G401 (cell line): ENCODE results near the gene CTNNA1. TPM values are rescaled to one million over a fixed set of nuclear protein-coding genes. Genes with fewer than 3 reads are reported as not detected.
"Not testable (repeated sequence)": the region's sequence is repeated elsewhere in the genome, so short reads cannot be mapped to it uniquely, and the experiment has no call there.

Source experiments
- DNase-seq: peaks from one replicate; pipeline ENCODE4 v3.0.0-alpha.2; 2015; ENCODE audit warnings: low spot score
- in situ Hi-C: cut with HindIII; loops from 2 replicates; pipeline ENCODE4 v1.10.0; 2016; ENCODE audit warnings: low sequenced_read_pairs, mixed read lengths
- total RNA-seq: library from RNA; depleted of rRNA; stranded (reverse); fragments of >200 nt; shearing (Covaris generic); gene quantifications from 2 replicates; pipeline ENCODE4 v1.2.3, GENCODE V29; 2014

Gene CTNNA1
- total RNA-seq, 1 experiment from 2014 or later: 229 TPM

DNA sequence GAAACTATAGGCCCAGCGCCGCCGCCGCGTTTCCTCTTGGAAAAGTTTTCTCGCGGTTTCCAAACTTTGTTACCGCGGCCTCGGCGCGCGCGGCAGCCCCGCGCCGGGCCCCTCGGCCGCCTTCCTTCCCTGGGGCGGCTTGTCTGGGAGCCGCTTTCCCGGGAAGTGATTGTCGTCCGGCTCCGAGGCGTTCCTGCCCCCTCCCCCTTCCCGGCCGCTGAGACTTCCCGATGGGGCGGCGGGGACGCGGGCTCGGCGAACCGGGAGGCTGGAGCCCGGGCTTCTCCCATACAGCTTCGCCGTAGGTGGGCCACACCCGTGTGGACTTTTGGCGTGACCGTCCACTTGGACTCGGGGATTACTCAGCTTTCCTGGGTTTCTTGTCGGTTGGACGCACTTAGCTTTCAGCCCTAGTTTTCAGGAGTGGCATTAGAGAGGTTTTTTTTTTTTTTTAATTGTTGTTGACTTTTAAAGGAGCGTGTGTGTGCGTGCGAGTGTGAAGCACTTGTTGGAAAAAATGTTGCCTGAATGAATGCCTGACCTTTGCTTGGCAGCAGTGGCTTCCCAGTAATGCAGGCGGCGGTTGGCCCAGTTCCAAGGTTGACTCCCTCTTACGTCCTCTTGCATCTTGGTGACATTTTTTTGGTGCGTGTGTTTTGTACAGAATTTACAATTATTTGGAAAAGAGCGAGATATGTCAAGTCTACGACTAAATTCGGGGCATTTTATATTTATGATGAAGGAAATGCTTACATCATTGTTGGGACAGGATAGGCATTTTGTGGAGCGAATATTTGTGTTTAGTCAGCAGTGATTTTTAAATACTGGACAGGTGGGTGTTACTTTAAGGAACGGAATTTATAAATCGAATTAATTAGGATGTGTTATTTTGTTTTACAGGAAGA lies 821 bp downstream of the CTNNA1 start:
- peak; percentile 38 for DNase-seq
- in situ Hi-C loops: no loop called here

DNA sequence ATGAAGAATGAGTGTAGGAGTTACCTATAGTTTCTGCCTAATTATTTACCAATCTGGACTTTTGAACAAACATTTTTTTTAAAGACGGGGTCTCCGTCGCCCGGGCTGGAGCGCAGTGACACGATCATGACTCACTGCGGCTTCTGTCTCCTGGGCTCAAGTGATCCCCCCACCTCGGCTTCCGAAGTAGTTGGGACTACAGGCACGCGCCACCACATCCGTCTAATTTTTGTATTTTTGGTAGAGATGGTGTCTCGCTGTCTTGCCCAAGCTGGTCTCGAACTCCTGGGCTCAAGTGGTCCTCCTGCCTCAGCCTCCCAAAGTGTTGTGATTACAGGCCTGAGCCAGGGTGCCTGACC lies 1.5 kb downstream of the CTNNA1 start:
- in situ Hi-C loops: no loop called here
- DNase-seq: no peak

DNA sequence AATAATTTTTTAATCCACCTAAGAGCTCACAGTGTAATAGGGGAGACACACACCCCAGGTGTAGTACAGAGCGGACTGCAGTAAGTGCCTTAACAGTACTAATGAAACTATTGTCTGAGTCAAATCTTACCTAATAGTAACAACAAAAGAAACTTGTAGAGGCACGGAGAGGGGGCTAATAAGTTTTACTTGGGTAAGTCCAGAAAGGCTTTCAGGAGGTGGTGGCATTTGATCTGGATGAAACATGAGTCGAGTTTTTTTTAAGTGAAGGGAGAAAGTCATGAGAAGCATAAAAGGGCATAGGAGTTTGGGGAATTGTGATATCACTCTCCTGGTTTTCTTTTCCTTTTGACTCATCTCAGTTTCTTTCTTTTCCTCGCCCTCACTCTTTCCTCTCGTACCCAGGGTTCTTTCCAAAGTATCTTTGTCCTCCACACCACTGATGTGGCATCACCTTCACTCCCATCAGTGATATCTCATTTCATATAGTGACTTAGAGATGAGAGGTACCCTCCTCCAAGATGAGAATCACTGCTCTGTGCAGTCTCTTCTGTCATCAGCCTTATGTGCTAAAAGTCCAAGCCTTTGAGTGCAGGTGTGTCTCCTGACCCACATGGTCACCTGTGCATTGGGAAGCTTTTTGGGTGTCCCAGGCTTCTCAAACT lies 2.0 kb downstream of the CTNNA1 start:
- in situ Hi-C loops: no loop called here
- DNase-seq: no peak

DNA sequence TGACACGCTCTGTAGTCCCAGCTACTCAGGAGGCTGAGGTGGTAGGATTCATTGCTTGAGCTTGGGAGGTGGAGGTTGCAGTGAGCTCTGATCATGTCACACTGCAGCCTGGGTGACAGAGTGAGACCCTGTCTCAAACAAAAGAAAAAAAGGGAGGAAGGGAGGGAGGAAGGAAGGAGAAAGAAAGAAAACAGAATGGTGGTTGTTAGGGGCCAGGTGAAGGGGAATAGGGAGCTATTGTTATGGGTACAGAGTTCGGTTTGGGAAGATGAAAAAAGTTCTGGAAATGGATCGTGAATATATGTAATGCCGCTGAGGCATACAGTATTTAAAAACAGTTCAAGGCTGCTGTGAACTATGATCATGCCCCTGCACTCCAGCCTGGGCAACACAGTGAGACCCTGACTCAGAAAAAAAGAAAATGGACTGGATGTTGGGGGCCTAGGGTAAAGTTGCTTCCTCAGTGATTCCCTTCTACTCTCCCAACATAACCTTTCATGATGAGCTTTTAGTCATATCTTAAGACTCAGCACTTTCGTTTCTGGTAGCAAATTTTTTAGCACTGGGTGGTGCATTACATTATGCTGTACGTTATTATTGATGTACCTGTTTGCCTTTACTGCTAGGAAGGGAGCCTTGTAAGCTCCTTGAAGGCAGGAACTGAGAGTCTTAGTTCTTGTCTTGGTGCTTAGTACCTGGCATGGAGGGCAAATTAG lies 4.0 kb downstream of the CTNNA1 start:
- DNase-seq: no peak
- in situ Hi-C loops: no loop called here

GRCh38 chr5:138760448-138761110 lies 7.4 kb downstream of the CTNNA1 start:
- no peak for DNase-seq
- in situ Hi-C loops: no loop called here

- in situ Hi-C loops: not testable (repeated sequence)
Observed at GRCh38 chr5:138761115-138761514, 7.9 kb downstream of the CTNNA1 start.

DNA sequence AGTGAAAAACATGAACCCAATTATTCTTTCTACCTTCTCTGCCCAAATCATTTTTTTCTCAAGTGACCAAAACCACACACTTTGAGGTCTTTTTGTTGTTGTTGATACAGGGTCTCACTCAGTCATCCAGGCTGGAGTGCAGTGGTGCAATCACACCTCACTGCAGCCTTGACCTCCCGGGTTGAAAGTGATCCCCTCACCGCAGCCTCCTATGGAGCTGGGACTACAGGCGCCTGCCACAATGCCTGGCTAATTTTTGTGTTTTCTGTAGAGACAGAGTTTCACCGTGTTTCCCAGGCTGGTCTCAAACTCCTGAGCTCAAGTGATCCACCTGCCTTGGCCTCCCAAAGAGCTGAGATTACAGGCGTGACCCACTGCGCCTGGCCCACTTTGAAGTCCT lies 8.4 kb downstream of the CTNNA1 start:
- DNase-seq, in situ Hi-C loops: not testable (repeated sequence)

More at GRCh38 chr5:138761115-138761514, 7.9 kb downstream of the CTNNA1 start:
- DNase-seq: not testable (repeated sequence)

- no peak for DNase-seq
- in situ Hi-C loops: no loop called here
Observed at GRCh38 chr5:138762110-138762509, 8.9 kb downstream of the CTNNA1 start.

GRCh38 chr5:138763037-138763778 lies 10.0 kb downstream of the CTNNA1 start:
- in situ Hi-C loops: no loop called here

GRCh38 chr5:138770291-138770690 lies 17.1 kb downstream of the CTNNA1 start:
- in situ Hi-C loops: no loop called here
- no peak for DNase-seq

More at GRCh38 chr5:138763037-138763778, 10.0 kb downstream of the CTNNA1 start:
- DNase-seq: no peak

DNA sequence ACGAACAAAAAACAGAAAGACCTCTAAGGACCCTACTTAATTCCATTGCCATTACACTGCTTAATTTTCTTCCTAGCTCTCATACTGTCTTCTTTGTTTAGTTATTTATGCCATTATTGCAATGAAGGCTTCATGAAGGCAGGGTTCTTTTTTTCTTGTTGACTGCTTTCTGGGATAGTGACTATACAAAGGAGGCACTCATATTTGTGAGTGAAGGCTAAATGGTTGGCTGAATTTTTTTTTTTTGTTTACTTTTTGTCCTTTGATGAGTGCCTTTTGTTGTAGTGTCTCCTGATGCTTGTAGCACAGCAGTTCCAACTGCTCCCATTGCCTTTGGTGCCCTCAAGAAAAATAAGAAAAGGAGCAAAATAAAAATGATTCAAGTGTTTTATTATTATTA lies 17.8 kb downstream of the CTNNA1 start:
- in situ Hi-C loops: no loop called here
- no peak for DNase-seq

DNA sequence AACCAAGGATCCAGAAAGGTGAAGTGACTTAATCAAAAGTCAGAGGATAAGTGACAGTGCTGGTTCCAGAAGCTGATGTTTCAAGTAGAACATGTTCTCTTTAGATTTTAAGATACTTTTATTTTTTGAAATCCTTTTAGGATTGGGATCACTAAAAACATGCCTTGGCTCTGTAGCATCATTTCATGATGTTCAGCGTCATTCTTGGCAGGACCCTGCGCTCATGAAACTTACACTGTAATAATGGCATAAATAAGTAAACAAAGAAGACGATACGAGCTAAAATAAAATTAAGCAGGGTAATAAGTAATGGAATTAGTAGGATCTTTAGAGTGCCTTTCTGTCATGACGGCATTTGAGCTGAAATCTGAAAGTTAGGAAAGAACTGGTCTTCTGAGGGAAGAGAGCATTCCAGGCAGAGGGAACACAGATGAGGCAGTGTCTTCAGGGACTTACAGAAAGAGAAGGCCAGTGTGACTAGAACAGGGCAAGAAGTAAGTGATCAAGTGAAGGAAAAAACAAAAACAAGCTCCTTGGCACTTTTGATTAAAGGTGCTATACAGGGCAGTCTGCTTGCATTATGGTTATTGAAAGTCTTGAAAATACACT lies 19.9 kb downstream of the CTNNA1 start:
- in situ Hi-C loops: no loop called here
- no peak for DNase-seq

- in situ Hi-C loops, DNase-seq: not testable (repeated sequence)
Observed at GRCh38 chr5:138773624-138774023, 20.4 kb downstream of the CTNNA1 start.

DNA sequence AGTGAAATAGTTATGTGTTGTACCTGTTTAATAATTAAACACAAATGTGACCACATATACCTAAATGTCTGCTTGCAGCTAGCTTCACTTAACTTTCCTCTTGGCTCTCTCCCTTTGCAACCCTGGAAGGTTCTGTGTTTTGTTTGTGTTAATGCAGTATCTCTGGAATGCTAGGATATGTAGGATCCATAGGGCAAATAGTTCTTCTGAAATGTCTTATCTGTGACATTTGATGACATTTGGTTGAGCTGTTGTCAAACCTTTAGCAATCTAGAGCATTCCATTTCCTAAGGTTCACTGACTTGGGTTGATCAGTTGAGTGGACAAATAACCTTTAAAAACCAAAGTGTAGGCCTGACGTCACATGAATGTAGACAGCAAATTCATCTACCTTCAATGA lies 21.8 kb downstream of the CTNNA1 start:
- in situ Hi-C loops: no loop called here
- no peak for DNase-seq

- in situ Hi-C loops: no loop called here
- DNase-seq: no peak
Observed at GRCh38 chr5:138778234-138778633, 25.0 kb downstream of the CTNNA1 start.

GRCh38 chr5:138783976-138784375 lies 30.8 kb downstream of the CTNNA1 start:
- DNase-seq: no peak
- in situ Hi-C loops: no loop called here

DNA sequence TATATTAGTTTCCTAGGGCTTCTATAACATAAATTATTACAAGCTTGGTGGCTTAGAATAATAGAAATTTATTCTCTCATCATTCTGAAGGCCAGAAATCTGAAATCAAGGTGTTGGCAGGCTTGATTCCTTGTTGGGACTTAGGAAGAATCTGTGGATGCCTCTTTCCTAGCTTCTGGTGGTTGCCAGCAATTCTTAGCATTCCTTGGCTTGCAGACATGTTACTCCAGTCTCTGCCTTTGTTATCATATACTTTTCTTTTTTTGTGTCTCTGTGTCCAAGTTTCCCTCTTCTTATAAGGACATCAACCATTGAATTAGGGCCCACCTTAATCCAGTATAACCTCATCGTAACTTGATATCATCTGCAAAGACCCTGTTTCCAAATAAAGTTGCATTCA lies 31.4 kb downstream of the CTNNA1 start:
- in situ Hi-C loops: no loop called here
- no peak for DNase-seq

GRCh38 chr5:138789771-138790242 lies 36.6 kb downstream of the CTNNA1 start:
- in situ Hi-C loops: no loop called here
- DNase-seq: peak; percentile 33
